ENCODE measurements around the gene NF2. TPM values are rescaled to one million over a fixed set of nuclear protein-coding genes. Genes with fewer than 3 reads are reported as not detected.

The NF2 gene
- total RNA-seq, 1 donor from 2014 or later: 94.1 TPM

- no peak for DNase-seq (ENCODE audit: low read depth, low spot score)
Observed at GRCh38 chr22:29663180-29663821, 59.9 kb downstream of the NF2 start.

- DNase-seq (ENCODE audit: low read depth, low spot score): no peak
Observed at GRCh38 chr22:29665486-29665885, 62.1 kb downstream of the NF2 start.

GRCh38 chr22:29668673-29669072 lies 65.2 kb downstream of the NF2 start:
- DNase-seq (ENCODE audit: low read depth, low spot score): no peak

GRCh38 chr22:29670626-29671025 lies 67.2 kb downstream of the NF2 start:
- DNase-seq (ENCODE audit: low read depth, low spot score): no peak

- no peak for DNase-seq (ENCODE audit: low read depth, low spot score)
Observed at GRCh38 chr22:29673361-29674066, 70.1 kb downstream of the NF2 start.

GRCh38 chr22:29674121-29674520 lies 70.7 kb downstream of the NF2 start:
- no peak for DNase-seq (ENCODE audit: low read depth, low spot score)

GRCh38 chr22:29679316-29679715 lies 75.9 kb downstream of the NF2 start:
- DNase-seq (ENCODE audit: low read depth, low spot score): no peak

- no peak for DNase-seq (ENCODE audit: low read depth, low spot score)
Observed at GRCh38 chr22:29683536-29683935, 80.1 kb downstream of the NF2 start.

- DNase-seq (ENCODE audit: low read depth, low spot score): no peak
Observed at GRCh38 chr22:29684244-29684643, 80.8 kb downstream of the NF2 start.

- DNase-seq (ENCODE audit: low read depth, low spot score): no peak
Observed at GRCh38 chr22:29689206-29689879, 85.9 kb downstream of the NF2 start.

- DNase-seq (ENCODE audit: low read depth, low spot score): no peak
Observed at GRCh38 chr22:29689880-29690213, 86.4 kb downstream of the NF2 start.

- DNase-seq (ENCODE audit: low read depth, low spot score): no peak
Observed at GRCh38 chr22:29690476-29690875, 87.0 kb downstream of the NF2 start.

GRCh38 chr22:29691636-29692326 lies 88.3 kb downstream of the NF2 start:
- no peak for DNase-seq (ENCODE audit: low read depth, low spot score)

- DNase-seq (ENCODE audit: low read depth, low spot score): no peak
Observed at GRCh38 chr22:29692327-29692640, 88.9 kb downstream of the NF2 start.

- no peak for DNase-seq (ENCODE audit: low read depth, low spot score)
Observed at GRCh38 chr22:29693161-29693560, 89.7 kb downstream of the NF2 start.

- DNase-seq (ENCODE audit: low read depth, low spot score): no peak
Observed at GRCh38 chr22:29693671-29694070, 90.2 kb downstream of the NF2 start.

GRCh38 chr22:29695129-29695926 lies 91.9 kb downstream of the NF2 start:
- no peak for DNase-seq (ENCODE audit: low read depth, low spot score)

GRCh38 chr22:29697853-29698598 lies 94.6 kb downstream of the NF2 start:
- no peak for DNase-seq (ENCODE audit: low read depth, low spot score)

- no peak for DNase-seq (ENCODE audit: low read depth, low spot score)
Observed at GRCh38 chr22:29700206-29700899, 96.9 kb downstream of the NF2 start.

- no peak for DNase-seq (ENCODE audit: low read depth, low spot score)
Observed at GRCh38 chr22:29700900-29701154, 97.4 kb downstream of the NF2 start.
